Ovary (tissue), 3 donors: Measurements from ENCODE around the gene KIAA1755.

Source experiments
- POLR2A ChIP-seq: fragments of 450-650 bp; IDR thresholded peaks from one replicate; pipeline ENCODE4 v1.6.1; 2017; ENCODE audit warnings: antibody characterized with exemption, mild to moderate bottlenecking, moderate library complexity
- TF ChIP-seq, protein P1 (sequence below), 3 donors: fragments of 450-650 bp in 2 of 3; fragments of 200-600 bp in 1 of 3; IDR thresholded peaks; one replicate each; pipeline versions ENCODE4 v1.5.1 to v1.8.0; 2016 to 2022; ENCODE audit warnings: antibody characterized with exemption in 3 of 3, mild to moderate bottlenecking in 1 of 3
- donor health status: DM: no; HTN: no; CAD: no.

DNA sequence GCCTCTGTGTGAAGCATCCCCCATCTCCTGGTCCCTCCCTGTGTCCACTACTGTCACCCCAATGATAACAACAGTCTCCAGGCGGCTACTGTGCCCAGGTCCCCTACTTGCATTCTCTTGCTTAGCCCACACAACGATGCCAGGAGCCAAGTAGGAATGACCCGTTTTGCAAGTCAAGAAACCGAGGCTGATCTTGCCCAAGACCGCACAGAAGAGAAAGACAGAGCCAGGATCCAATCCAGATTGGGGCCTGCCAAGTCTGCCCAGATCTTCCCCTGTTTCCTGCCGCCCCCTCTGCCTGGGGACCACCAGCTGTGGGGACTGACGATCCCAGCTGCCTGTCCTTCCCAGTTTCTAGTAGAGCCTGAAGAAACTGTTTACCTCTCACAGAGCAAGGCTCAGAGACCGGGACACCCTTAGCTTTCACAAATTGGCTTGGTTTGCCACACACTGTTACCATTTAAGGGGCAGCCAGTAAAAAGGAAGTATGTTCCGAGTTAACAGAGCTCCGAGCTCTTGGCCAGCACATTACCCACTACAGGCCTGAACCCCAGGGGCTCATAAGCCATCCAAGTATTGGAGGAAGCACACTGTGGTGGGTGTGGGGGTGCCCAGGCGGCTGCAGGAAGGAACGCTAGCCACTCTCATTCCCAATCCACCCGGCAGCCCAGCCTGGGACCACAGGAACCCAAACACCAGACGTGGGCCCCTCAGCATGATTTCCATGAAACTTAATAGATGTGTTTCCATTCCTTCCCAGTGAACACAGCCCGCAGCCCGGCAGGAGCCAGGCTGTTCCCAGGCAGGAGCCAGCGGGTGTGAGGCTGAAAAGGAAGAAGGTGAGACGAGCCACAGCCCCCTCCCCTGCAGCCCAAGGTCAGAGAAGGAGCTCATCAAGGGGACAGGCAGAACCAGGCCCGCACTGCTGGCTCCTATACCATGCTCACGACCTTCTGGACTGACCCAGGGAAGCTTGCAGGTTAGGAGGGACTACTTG, 7.9 kb downstream of the KIAA1755 start:
- TF ChIP-seq, protein P1, sequence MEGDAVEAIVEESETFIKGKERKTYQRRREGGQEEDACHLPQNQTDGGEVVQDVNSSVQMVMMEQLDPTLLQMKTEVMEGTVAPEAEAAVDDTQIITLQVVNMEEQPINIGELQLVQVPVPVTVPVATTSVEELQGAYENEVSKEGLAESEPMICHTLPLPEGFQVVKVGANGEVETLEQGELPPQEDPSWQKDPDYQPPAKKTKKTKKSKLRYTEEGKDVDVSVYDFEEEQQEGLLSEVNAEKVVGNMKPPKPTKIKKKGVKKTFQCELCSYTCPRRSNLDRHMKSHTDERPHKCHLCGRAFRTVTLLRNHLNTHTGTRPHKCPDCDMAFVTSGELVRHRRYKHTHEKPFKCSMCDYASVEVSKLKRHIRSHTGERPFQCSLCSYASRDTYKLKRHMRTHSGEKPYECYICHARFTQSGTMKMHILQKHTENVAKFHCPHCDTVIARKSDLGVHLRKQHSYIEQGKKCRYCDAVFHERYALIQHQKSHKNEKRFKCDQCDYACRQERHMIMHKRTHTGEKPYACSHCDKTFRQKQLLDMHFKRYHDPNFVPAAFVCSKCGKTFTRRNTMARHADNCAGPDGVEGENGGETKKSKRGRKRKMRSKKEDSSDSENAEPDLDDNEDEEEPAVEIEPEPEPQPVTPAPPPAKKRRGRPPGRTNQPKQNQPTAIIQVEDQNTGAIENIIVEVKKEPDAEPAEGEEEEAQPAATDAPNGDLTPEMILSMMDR (IDR thresholded peaks at IDR 0.05) = no peak
- TF ChIP-seq POLR2A = no peak
